K562 (cell line): ENCODE results near the gene PLD1. TPM values are rescaled to one million over a fixed set of nuclear protein-coding genes. Genes with fewer than 3 reads are reported as not detected.
A peak's percentile ranks its signal among the peaks of the same experiment; 100 is the strongest.

ENCODE experiments used
- ATAC-seq: fragments of 200-7000 bp; cut with Tn5 transposase; 3 replicates; pipeline ENCODE4 v1.9.1; 2020; ENCODE audit warnings: moderate library complexity
- BruUV-seq: library from RNA; stranded (reverse); fragments of 400-500 nt; replicated peaks from 2 replicates; lab custom pipeline; 2021; lab: Mats Ljungman, UMichigan
- CTCF ChIA-PET: fragments of 300-600 bp; formaldehyde crosslinking; extraction: SDS; loops from one replicate; lab custom pipeline; 2021; ENCODE audit warnings: low intra/inter-chr PET ratio; lab: Yijun Ruan, JAX
- POLR2A ChIA-PET: fragments of 300-600, 350-650 bp; sonication (Branson Sonifier 250); formaldehyde crosslinking; extraction: SDS; loops from one replicate; lab custom pipeline; 2021; ENCODE audit warnings: antibody characterized with exemption, inconsistent platforms; lab: Yijun Ruan, JAX
- DNase-seq, 4 experiments: peaks; one replicate each; pipeline versions ENCODE4 v3.0.0 to v3.0.0-alpha.2; 2011 to 2018; ENCODE audit warnings: low spot score in 3 of 4, mixed read lengths in 3 of 4; ENCODE audit errors: extremely low read depth in 1 of 4
- FAIRE-seq: peaks from 2 replicates; lab custom pipeline; 2011; peaks lifted over from hg19 to GRCh38; lab: Jason Lieb, UNC
- H2AFZ ChIP-seq: 2 replicates; pipeline ENCODE4 v1.6.0; 2011; ENCODE audit warnings: low read depth, low read length, control low read depth, inconsistent platforms
- H3K27ac ChIP-seq: fragments of 200-600 bp; 3 replicates; pipeline ENCODE4 v1.8.0; 2011; ENCODE audit warnings: low read depth, mild to moderate bottlenecking, control low read depth, inconsistent platforms, low read length, moderate library complexity, mixed read lengths; ENCODE audit errors: extremely low read depth
- H3K27me3 ChIP-seq, 2 experiments: fragments of 300-600 bp in 1 of 2; 2 replicates in 1 of 2; 3 replicates in 1 of 2; pipeline versions ENCODE4 v1.6.0 to v1.8.0; 2011; ENCODE audit warnings: inconsistent platforms in 2 of 2, low read length in 2 of 2, mild to moderate bottlenecking in 1 of 2, mixed read lengths in 1 of 2, moderate library complexity in 1 of 2; ENCODE audit not compliant: control insufficient read depth in 2 of 2, insufficient read depth in 2 of 2
- H3K36me3 ChIP-seq: fragments of 300-600 bp; 3 replicates; pipeline ENCODE4 v1.8.0; 2011; ENCODE audit warnings: mild to moderate bottlenecking, low read length, inconsistent platforms; ENCODE audit not compliant: control insufficient read depth, insufficient read depth
- H3K4me1 ChIP-seq, 2 experiments: fragments of 200-600 bp in 1 of 2; replicated peaks in 1 of 2; 2 replicates in 1 of 2; 3 replicates in 1 of 2; pipeline versions ENCODE4 v1.5.1 to v1.8.0; 2011; ENCODE audit warnings: inconsistent platforms in 2 of 2, low read length in 2 of 2, mild to moderate bottlenecking in 1 of 2, mixed read lengths in 1 of 2, moderate library complexity in 1 of 2; ENCODE audit not compliant: control insufficient read depth in 2 of 2, insufficient read depth in 2 of 2
- H3K4me2 ChIP-seq: 2 replicates; pipeline ENCODE4 v1.6.1; 2011; ENCODE audit warnings: low read length, control low read depth, inconsistent platforms, mixed read lengths; ENCODE audit not compliant: insufficient read depth
- H3K4me3 ChIP-seq: fragments of 200-600 bp; sonication (generic), shearing (Covaris generic); 2 replicates; pipeline ENCODE4 v1.5.1; 2016; ENCODE audit warnings: control low read depth, inconsistent platforms
- H3K79me2 ChIP-seq: fragments of 200-600 bp; 3 replicates; pipeline ENCODE4 v1.8.0; 2011; ENCODE audit warnings: low read length, inconsistent platforms; ENCODE audit not compliant: control insufficient read depth, insufficient read depth
- H3K9ac ChIP-seq, 2 experiments: 2 replicates each; pipeline versions ENCODE4 v1.6.0 to v1.6.1; 2011; ENCODE audit warnings: low read depth in 2 of 2, low read length in 2 of 2, control low read depth in 1 of 2, inconsistent platforms in 1 of 2, mild to moderate bottlenecking in 1 of 2, mixed read lengths in 1 of 2; ENCODE audit not compliant: insufficient read depth in 1 of 2
- H3K9me1 ChIP-seq: one replicate; pipeline ENCODE4 v1.6.0; 2011; ENCODE audit warnings: inconsistent platforms, mild to moderate bottlenecking, low read length, moderate library complexity; ENCODE audit not compliant: control insufficient read depth, insufficient read depth
- H3K9me3 ChIP-seq: replicated peaks from 2 replicates; pipeline ENCODE4 v1.5.1; 2011; ENCODE audit warnings: low read depth, low read length, inconsistent platforms; ENCODE audit not compliant: control insufficient read depth, insufficient read depth
- H4K20me1 ChIP-seq: replicated peaks from 2 replicates; pipeline ENCODE4 v1.6.1; 2011; ENCODE audit warnings: low read length, inconsistent platforms, mixed read lengths; ENCODE audit not compliant: control insufficient read depth, insufficient read depth
- CEBPB ChIP-seq: fragments of 450-650 bp; IDR thresholded peaks from 2 replicates; pipeline ENCODE4 v1.6.1; 2016; ENCODE audit warnings: missing genetic modification characterization, missing compliant biosample characterization
- CEBPG ChIP-seq, 3 experiments: fragments of 200-800 bp in 1 of 3; sonication (Bioruptor generic) in 1 of 3; sonication (generic) in 1 of 3; formaldehyde crosslinking in 1 of 3; IDR thresholded peaks in 2 of 3; conservative IDR thresholded peaks in 1 of 3; 2 replicates each; pipeline versions ENCODE4 v1.6.1 to v1.8.0; 2016 to 2022; ENCODE audit warnings: missing compliant biosample characterization in 2 of 3, missing genetic modification characterization in 2 of 3, mild to moderate bottlenecking in 1 of 3, missing genetic modification reagents in 1 of 3
- NR4A1 ChIP-seq, 2 experiments: fragments of 250-450 bp in 1 of 2; fragments of 450-650 bp in 1 of 2; sonication (Bioruptor Pico) in 1 of 2; IDR thresholded peaks; 2 replicates each; pipeline versions ENCODE4 v1.4.0 to v1.6.1; 2016 to 2020; ENCODE audit warnings: mild to moderate bottlenecking in 2 of 2, missing compliant biosample characterization in 1 of 2, missing genetic modification characterization in 1 of 2, moderate library complexity in 1 of 2
- ZNF592 ChIP-seq: fragments of 450-650 bp; IDR thresholded peaks from 2 replicates; pipeline ENCODE4 v1.6.1; 2017; ENCODE audit warnings: antibody characterized with exemption, mild to moderate bottlenecking
- WGBS: fragments of 100-300 bp; shearing (Covaris generic); methylation state at CpG from one replicate; pipeline ENCODE4 v1.1.6; 2016; ENCODE audit warnings: low coverage, mixed read lengths; ENCODE audit not compliant: insufficient coverage; ENCODE audit errors: missing lambda C conversion rate; 5-methylcytosine and 5-hydroxymethylcytosine counted together
- in situ Hi-C: fragments of 300-500 bp; cut with MboI; formaldehyde crosslinking; loops from 4 replicates; pipeline ENCODE4 v1.15.0; 2018; ENCODE audit warnings: inconsistent platforms, mixed read lengths
- intact Hi-C: fragments of 100-400 bp; cut with micrococcal nuclease; formaldehyde crosslinking; loops from 2 replicates; pipeline ENCODE4 v1.14.2; 2022
- polyA plus RNA-seq, 8 experiments: library from polyadenylated mRNA; depleted of rRNA in 4 of 8; stranded (reverse) in 5 of 8; unstranded in 3 of 8; fragments of >200 nt; fragmentation: Nextera tagmentation in 2 of 8; fragmentation: Illumina TruSeq in 1 of 8; extraction: Ambion mirVana in 2 of 8; extraction: Trizol in 1 of 8; gene quantifications; 2 replicates each; pipeline versions ENCODE4 v1.2.1 to v1.2.3, GENCODE V29; 2011 to 2014; ENCODE audit warnings: inconsistent platforms in 1 of 8, missing spikeins in 1 of 8
- total RNA-seq, 7 experiments: library from RNA; depleted of rRNA in 6 of 7; stranded (reverse); fragments of >200 nt in 6 of 7; fragmentation: Illumina TruSeq in 2 of 7; extraction: Trizol in 2 of 7; gene quantifications; 2 replicates each; pipeline versions ENCODE4 v1.2.1 to v1.2.3, GENCODE V29; 2011 to 2021; ENCODE audit warnings: low replicate concordance in 1 of 7

The PLD1 gene
- total and polyA plus RNA-seq, 9 of the 15 experiments (the other 6 are each of a cell fraction or from before 2014, with no cell fraction given) = 8.4 to 26.1 (median 18.6) TPM

GRCh38 chr3:171803044-171803443 lies 7.2 kb downstream of the PLD1 start:
- no peak overlapping the region; the same call in 1 of the 2 replicates for H3K4me2 ChIP-seq
- H4K20me1 ChIP-seq = no peaks in the 10 kb centered on the region
- POLR2A ChIA-PET = interaction anchor here (1.2 kb wide), 1 partner anchor 9 kb away, joined by 5 read pairs; no protein-coding TSS in a partner anchor
- no peaks in the 10 kb centered on the region for H3K9me1 ChIP-seq
- H3K79me2 ChIP-seq = peaks cover 89% of the 10 kb centered on the region
- no peak overlapping the region for H3K27ac ChIP-seq
- WGBS = 27% methylated on average over 4 of the region's 4 CpGs
- in situ Hi-C loops (no loop called here), intact Hi-C loops (no loop called here)
- no peak overlapping the region for H2AFZ ChIP-seq
- CTCF ChIA-PET = no interaction called here
- no peak overlapping the region for H3K4me3 ChIP-seq
- FAIRE-seq (no peak), DNase-seq (no peak), ATAC-seq (no peak)
- H3K9me3 ChIP-seq = no peaks in the 10 kb centered on the region
- BruUV-seq = no TSS peak
- H3K27me3 ChIP-seq = no peaks in the 10 kb centered on the region
- no peaks in the 10 kb centered on the region; the same call in 2 of the 3 replicates for H3K36me3 ChIP-seq
- no peak overlapping the region for H3K9ac ChIP-seq
- 0 out of 2 replicates have a peak, but pooled peaks have one; percentile 28 for TF ChIP-seq ZNF592
- TF ChIP-seq NR4A1 (CRISPR knock-in tag; IDR thresholded peaks at IDR 0.05) = no peak
- TF ChIP-seq NR4A1 (tag; IDR thresholded peaks at IDR 0.05) = no peak
- TF ChIP-seq CEBPG (CRISPR knock-in tag; IDR thresholded peaks at IDR 0.05) = no peak
- 0 out of 4 replicates have a peak, but pooled peaks of 1 of the 2 experiments have one; percentile 17 for TF ChIP-seq CEBPG (tag; conservative IDR thresholded peaks at IDR 0.05 in 1 of 2, IDR thresholded peaks at IDR 0.05 in 1 of 2)
- peak; percentile 70 for TF ChIP-seq CEBPB (tag)
- H3K4me1 ChIP-seq = peaks cover 22 to 64% of the 10 kb centered on the region in 2 experiments
